ENCODE data around the gene KIAA0753.
A peak's percentile ranks its signal among the peaks of the same experiment; 100 is the strongest.
"Not testable (repeated sequence)": the region's sequence is repeated elsewhere in the genome, so short reads cannot be mapped to it uniquely, and the experiment has no call there.

Gene KIAA0753

GRCh38 chr17:6574687-6575595 lies 65.6 kb downstream of the KIAA0753 start:
- POLR2A ChIA-PET = no interaction called here
- Histone ChIP-seq H3K36me3 (ENCODE audit: control insufficient read depth in 4 of 4, insufficient read depth in 4 of 4, low read length in 3 of 4) (peaks cover 4 to 27% (median 15%) of the 10 kb centered on the region in 4 experiments), H3K9me3 (ENCODE audit: control extremely low read depth in 1 of 5, control insufficient read depth in 4 of 5, insufficient read depth in 2 of 5, low read depth in 1 of 5, low read length in 4 of 5) (no peaks in the 10 kb centered on the region), H3K27ac (ENCODE audit: insufficient read depth in 1 of 2, low read depth in 1 of 2, low read length in 2 of 2, poor library complexity in 1 of 2, severe bottlenecking in 2 of 2) (no peak overlapping the region), H3K4me3 (ENCODE audit: control insufficient read depth in 1 of 7, extremely low read depth in 1 of 7, insufficient read depth in 4 of 7, low read depth in 2 of 7, low read length in 6 of 7) (peak overlapping the region in 5 of 7 experiments; percentile 3 to 43 (median 8)), H3K27me3 (replicated peaks in 2 of 5; ENCODE audit: control insufficient read depth in 4 of 5, insufficient read depth in 5 of 5, low read length in 4 of 5) (no peaks in the 10 kb centered on the region), H3K4me1 (ENCODE audit: control extremely low read depth in 1 of 4, control insufficient read depth in 4 of 4, insufficient read depth in 4 of 4, low read length in 3 of 4) (peaks cover 2 to 18% (median 16%) of the 10 kb centered on the region in 4 experiments)
- peak; percentile 51 to 83 (median 72) for DNase-seq
- CTCF ChIA-PET = interaction anchor here (1.3 kb wide), 1 partner anchor 101 kb away, joined by 3 read pairs; no protein-coding TSS in a partner anchor
- 27% methylated on average over 20 of the region's 23 CpGs for WGBS (ENCODE audit: insufficient coverage)

DNA sequence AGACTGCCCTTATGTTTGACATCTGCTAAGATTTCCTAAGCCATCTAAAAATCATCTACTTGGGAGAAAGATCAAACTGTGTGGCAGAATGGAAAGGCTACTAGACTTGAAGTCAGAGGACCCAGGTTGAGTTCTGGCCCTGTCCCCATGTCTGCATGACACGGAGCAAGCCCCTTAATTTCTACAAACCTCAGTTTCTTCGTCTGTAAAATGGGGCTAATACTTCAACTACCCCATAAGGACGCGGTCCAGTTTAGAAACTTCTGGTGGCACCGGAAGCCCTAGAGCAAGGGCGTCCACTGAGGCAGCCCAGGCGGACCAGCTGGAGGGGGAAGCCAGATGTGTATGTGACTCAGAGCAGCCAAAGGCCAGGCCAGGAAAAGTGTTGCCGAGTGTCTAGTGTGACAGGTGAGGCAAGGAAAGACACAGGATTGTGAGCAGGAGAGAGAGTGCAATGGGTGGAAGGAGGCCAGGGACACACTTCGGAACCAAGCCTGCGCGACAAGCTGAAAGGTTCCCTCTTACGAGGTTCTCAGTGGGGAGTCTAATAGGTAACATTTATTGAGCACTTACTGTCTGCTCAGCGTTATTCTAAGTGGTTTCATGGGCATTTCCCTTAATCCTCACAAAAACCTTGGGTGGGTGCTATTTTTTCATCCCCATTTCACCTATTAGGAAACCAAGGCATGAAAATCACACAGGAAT lies 66.4 kb downstream of the KIAA0753 start:
- Histone ChIP-seq H3K27me3 (replicated peaks in 2 of 5; ENCODE audit: control insufficient read depth in 4 of 5, insufficient read depth in 5 of 5, low read length in 4 of 5) (no peaks in the 10 kb centered on the region), H3K36me3 (ENCODE audit: control insufficient read depth in 4 of 4, insufficient read depth in 4 of 4, low read length in 3 of 4) (peaks cover 4 to 23% (median 12%) of the 10 kb centered on the region in 4 experiments), H3K4me3 (ENCODE audit: control insufficient read depth in 1 of 7, extremely low read depth in 1 of 7, insufficient read depth in 4 of 7, low read depth in 2 of 7, low read length in 6 of 7) (no peak overlapping the region), H3K4me1 (ENCODE audit: control extremely low read depth in 1 of 4, control insufficient read depth in 4 of 4, insufficient read depth in 4 of 4, low read length in 3 of 4) (peaks cover 2 to 18% (median 16%) of the 10 kb centered on the region in 4 experiments), H3K27ac (ENCODE audit: insufficient read depth in 1 of 2, low read depth in 1 of 2, low read length in 2 of 2, poor library complexity in 1 of 2, severe bottlenecking in 2 of 2) (no peak overlapping the region), H3K9me3 (ENCODE audit: control extremely low read depth in 1 of 5, control insufficient read depth in 4 of 5, insufficient read depth in 2 of 5, low read depth in 1 of 5, low read length in 4 of 5) (no peaks in the 10 kb centered on the region)
- POLR2A ChIA-PET = no interaction called here
- CTCF ChIA-PET = interaction anchor here (1.3 kb wide), 1 partner anchor 100 kb away, joined by 3 read pairs; no protein-coding TSS in a partner anchor
- no peak for DNase-seq
- WGBS (ENCODE audit: insufficient coverage) = 95% methylated on average over 10 of the region's 13 CpGs

- H3K27ac ChIP-seq (ENCODE audit: insufficient read depth in 1 of 2, low read depth in 1 of 2, low read length in 2 of 2, poor library complexity in 1 of 2, severe bottlenecking in 2 of 2); POLR2A ChIA-PET; H3K9me3 ChIP-seq (ENCODE audit: control extremely low read depth in 1 of 5, control insufficient read depth in 4 of 5, insufficient read depth in 2 of 5, low read depth in 1 of 5, low read length in 4 of 5); CTCF ChIA-PET; DNase-seq; H3K27me3 ChIP-seq (replicated peaks in 2 of 5; ENCODE audit: control insufficient read depth in 4 of 5, insufficient read depth in 5 of 5, low read length in 4 of 5); H3K4me3 ChIP-seq (ENCODE audit: control insufficient read depth in 1 of 7, extremely low read depth in 1 of 7, insufficient read depth in 4 of 7, low read depth in 2 of 7, low read length in 6 of 7): not testable (repeated sequence)
- Histone ChIP-seq H3K36me3 (ENCODE audit: control insufficient read depth in 4 of 4, insufficient read depth in 4 of 4, low read length in 3 of 4) (peaks cover 2 to 16% (median 8%) of the 10 kb centered on the region in 4 experiments), H3K4me1 (ENCODE audit: control extremely low read depth in 1 of 4, control insufficient read depth in 4 of 4, insufficient read depth in 4 of 4, low read length in 3 of 4) (peaks cover 2 to 18% (median 16%) of the 10 kb centered on the region in 4 experiments)
- 100% methylated on average over 5 of the region's 6 CpGs for WGBS (ENCODE audit: insufficient coverage)
These were observed 67.0 kb downstream of the KIAA0753 start for GRCh38 chr17:6573495-6573894.

DNA sequence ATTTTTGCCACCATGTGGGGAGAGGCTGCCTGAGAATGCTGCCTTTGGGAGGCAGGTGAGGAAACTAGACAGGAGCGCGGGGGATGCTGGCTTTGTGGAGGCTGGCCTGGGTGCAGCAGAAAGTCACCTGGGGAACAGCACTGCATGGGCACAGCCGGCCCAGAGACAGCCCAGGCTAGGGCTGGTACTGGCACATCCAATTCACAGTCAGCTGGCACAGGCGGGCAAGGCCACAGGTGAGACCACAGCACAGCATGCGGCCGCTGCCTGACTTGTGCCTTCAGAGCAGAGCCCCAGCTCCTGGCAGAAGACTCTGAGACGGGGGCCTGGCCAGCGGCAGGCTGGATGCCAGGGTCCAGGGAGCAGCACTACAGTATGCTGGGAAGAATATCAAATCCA lies 67.5 kb downstream of the KIAA0753 start:
- POLR2A ChIA-PET = no interaction called here
- CTCF ChIA-PET = no interaction called here
- WGBS (ENCODE audit: insufficient coverage) = 97% methylated on average over 8 of the region's 8 CpGs

GRCh38 chr17:6571452-6571781 lies 69.1 kb downstream of the KIAA0753 start:
- POLR2A ChIA-PET = no interaction called here

More for the DNA sequence above, 67.5 kb downstream of the KIAA0753 start:
- H3K27ac ChIP-seq (ENCODE audit: insufficient read depth in 1 of 2, low read depth in 1 of 2, low read length in 2 of 2, poor library complexity in 1 of 2, severe bottlenecking in 2 of 2) = no peak overlapping the region
- no peak overlapping the region for H3K4me3 ChIP-seq (ENCODE audit: control insufficient read depth in 1 of 7, extremely low read depth in 1 of 7, insufficient read depth in 4 of 7, low read depth in 2 of 7, low read length in 6 of 7)
- DNase-seq = no peak
- no peaks in the 10 kb centered on the region for H3K9me3 ChIP-seq (ENCODE audit: control extremely low read depth in 1 of 5, control insufficient read depth in 4 of 5, insufficient read depth in 2 of 5, low read depth in 1 of 5, low read length in 4 of 5)
- H3K4me1 ChIP-seq (ENCODE audit: control extremely low read depth in 1 of 4, control insufficient read depth in 4 of 4, insufficient read depth in 4 of 4, low read length in 3 of 4) = peaks cover 2 to 18% (median 16%) of the 10 kb centered on the region in 4 experiments
- H3K36me3 ChIP-seq (ENCODE audit: control insufficient read depth in 4 of 4, insufficient read depth in 4 of 4, low read length in 3 of 4) = peaks cover 2 to 14% (median 6%) of the 10 kb centered on the region in 4 experiments
- no peaks in the 10 kb centered on the region for H3K27me3 ChIP-seq (replicated peaks in 2 of 5; ENCODE audit: control insufficient read depth in 4 of 5, insufficient read depth in 5 of 5, low read length in 4 of 5)

GRCh38 chr17:6570731-6571451 lies 69.6 kb downstream of the KIAA0753 start:
- H3K9me3 ChIP-seq (ENCODE audit: control extremely low read depth in 1 of 5, control insufficient read depth in 4 of 5, insufficient read depth in 2 of 5, low read depth in 1 of 5, low read length in 4 of 5) = no peaks in the 10 kb centered on the region
- peaks cover 2 to 14% (median 13%) of the 10 kb centered on the region in 4 experiments for H3K4me1 ChIP-seq (ENCODE audit: control extremely low read depth in 1 of 4, control insufficient read depth in 4 of 4, insufficient read depth in 4 of 4, low read length in 3 of 4)
- CTCF ChIA-PET = no interaction called here
- no peaks in the 10 kb centered on the region for H3K27me3 ChIP-seq (replicated peaks in 2 of 5; ENCODE audit: control insufficient read depth in 4 of 5, insufficient read depth in 5 of 5, low read length in 4 of 5)
- H3K27ac ChIP-seq (ENCODE audit: insufficient read depth in 1 of 2, low read depth in 1 of 2, low read length in 2 of 2, poor library complexity in 1 of 2, severe bottlenecking in 2 of 2) = no peak overlapping the region
- POLR2A ChIA-PET = no interaction called here
- 97% methylated on average over 16 of the region's 18 CpGs for WGBS (ENCODE audit: insufficient coverage)
- no peaks in the 10 kb centered on the region for H3K36me3 ChIP-seq (ENCODE audit: control insufficient read depth in 4 of 4, insufficient read depth in 4 of 4, low read length in 3 of 4)
- no peak for DNase-seq
- H3K4me3 ChIP-seq (ENCODE audit: control insufficient read depth in 1 of 7, extremely low read depth in 1 of 7, insufficient read depth in 4 of 7, low read depth in 2 of 7, low read length in 6 of 7) = no peak overlapping the region

More at GRCh38 chr17:6571452-6571781, 69.1 kb downstream of the KIAA0753 start:
- no peak for DNase-seq
- Histone ChIP-seq H3K36me3 (ENCODE audit: control insufficient read depth in 4 of 4, insufficient read depth in 4 of 4, low read length in 3 of 4) (peaks cover 0 to under 1% (median 0%) of the 10 kb centered on the region in 4 experiments), H3K4me1 (ENCODE audit: control extremely low read depth in 1 of 4, control insufficient read depth in 4 of 4, insufficient read depth in 4 of 4, low read length in 3 of 4) (peaks cover 2 to 18% (median 16%) of the 10 kb centered on the region in 4 experiments), H3K27ac (ENCODE audit: insufficient read depth in 1 of 2, low read depth in 1 of 2, low read length in 2 of 2, poor library complexity in 1 of 2, severe bottlenecking in 2 of 2) (no peak overlapping the region), H3K9me3 (ENCODE audit: control extremely low read depth in 1 of 5, control insufficient read depth in 4 of 5, insufficient read depth in 2 of 5, low read depth in 1 of 5, low read length in 4 of 5) (no peaks in the 10 kb centered on the region), H3K27me3 (replicated peaks in 2 of 5; ENCODE audit: control insufficient read depth in 4 of 5, insufficient read depth in 5 of 5, low read length in 4 of 5) (no peaks in the 10 kb centered on the region), H3K4me3 (ENCODE audit: control insufficient read depth in 1 of 7, extremely low read depth in 1 of 7, insufficient read depth in 4 of 7, low read depth in 2 of 7, low read length in 6 of 7) (no peak overlapping the region)
- CTCF ChIA-PET = no interaction called here
- 95% methylated on average over 4 of the region's 7 CpGs for WGBS (ENCODE audit: insufficient coverage)

All from common myeloid progenitor, CD34-positive (primary cell).